Endothelial cell (in vitro differentiated cells): ENCODE results near the gene RRAGC. TPM values are rescaled to one million over a fixed set of nuclear protein-coding genes. Genes with fewer than 3 reads are reported as not detected.

Experiments used
- DNase-seq: peaks from one replicate; pipeline ENCODE4 v3.0.0; 2021; ENCODE audit warnings: low spot score
- H3K27ac Mint-ChIP-seq: one replicate; pipeline ENCODE4 v1.8.0; 2021; ENCODE audit warnings: mixed read lengths, inconsistent platforms; ENCODE audit not compliant: unreplicated experiment
- H3K27me3 Mint-ChIP-seq: one replicate; pipeline ENCODE4 v1.8.0; 2021; ENCODE audit warnings: mild to moderate bottlenecking, moderate library complexity, mixed read lengths, inconsistent platforms; ENCODE audit not compliant: unreplicated experiment
- H3K36me3 Mint-ChIP-seq: one replicate; pipeline ENCODE4 v1.8.0; 2021; ENCODE audit warnings: mild to moderate bottlenecking, low read depth, mixed read lengths, inconsistent platforms; ENCODE audit not compliant: unreplicated experiment
- H3K4me1 Mint-ChIP-seq: one replicate; pipeline ENCODE4 v1.8.0; 2021; ENCODE audit warnings: mild to moderate bottlenecking, mixed read lengths, inconsistent platforms; ENCODE audit not compliant: unreplicated experiment
- H3K4me3 Mint-ChIP-seq: one replicate; pipeline ENCODE4 v1.8.0; 2021; ENCODE audit warnings: mild to moderate bottlenecking, mixed read lengths, inconsistent platforms; ENCODE audit not compliant: unreplicated experiment
- H3K9me3 Mint-ChIP-seq: one replicate; pipeline ENCODE4 v1.8.0; 2021; ENCODE audit warnings: mixed read lengths, inconsistent platforms; ENCODE audit not compliant: unreplicated experiment
- total RNA-seq: library from RNA; stranded (reverse); fragmentation: NEBNext Ultra II Directional; extraction: Animal tissue kit (Norgen Biotek cat#: 25700); gene quantifications from one replicate; pipeline ENCODE4 v1.2.1, GENCODE V29; 2021; ENCODE audit not compliant: unreplicated experiment
- TF ChIP-seq, protein P1 (sequence below): fragments of 200-600 bp; sonication (generic); IDR thresholded peaks from one replicate; pipeline ENCODE4 v1.5.0; 2021; ENCODE audit warnings: antibody characterized with exemption; ENCODE audit not compliant: unreplicated experiment

The RRAGC gene
- total RNA-seq, 1 donor from 2014 or later, result 27.3 TPM

DNA sequence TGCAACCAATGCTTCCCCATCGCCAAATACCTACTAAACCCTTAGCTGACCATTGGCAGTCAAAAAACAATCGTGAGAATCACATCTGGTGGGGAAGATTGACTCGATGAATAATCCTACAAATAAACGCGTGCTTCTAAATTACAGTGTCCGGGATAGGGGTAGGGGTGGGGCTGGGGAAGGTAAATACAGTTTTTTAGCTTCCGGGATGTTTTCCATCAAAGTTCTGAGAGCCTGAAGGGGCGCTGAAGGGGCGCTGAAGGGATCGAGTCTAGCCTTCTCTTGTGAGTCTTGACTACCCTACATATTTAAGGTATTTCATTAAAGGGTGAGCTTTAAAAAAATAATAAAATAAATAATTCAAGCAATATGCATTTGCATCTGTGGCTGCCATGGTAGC, 40.5 kb downstream of the RRAGC start:
- Mint-ChIP-seq H3K27ac (no peak overlapping the region), H3K9me3 (no peaks in the 10 kb centered on the region), H3K4me1 (no peaks in the 10 kb centered on the region), H3K4me3 (peak overlapping the region; percentile 59), H3K36me3 (no peaks in the 10 kb centered on the region), H3K27me3 (peaks cover 5% of the 10 kb centered on the region)
- TF ChIP-seq, protein P1, sequence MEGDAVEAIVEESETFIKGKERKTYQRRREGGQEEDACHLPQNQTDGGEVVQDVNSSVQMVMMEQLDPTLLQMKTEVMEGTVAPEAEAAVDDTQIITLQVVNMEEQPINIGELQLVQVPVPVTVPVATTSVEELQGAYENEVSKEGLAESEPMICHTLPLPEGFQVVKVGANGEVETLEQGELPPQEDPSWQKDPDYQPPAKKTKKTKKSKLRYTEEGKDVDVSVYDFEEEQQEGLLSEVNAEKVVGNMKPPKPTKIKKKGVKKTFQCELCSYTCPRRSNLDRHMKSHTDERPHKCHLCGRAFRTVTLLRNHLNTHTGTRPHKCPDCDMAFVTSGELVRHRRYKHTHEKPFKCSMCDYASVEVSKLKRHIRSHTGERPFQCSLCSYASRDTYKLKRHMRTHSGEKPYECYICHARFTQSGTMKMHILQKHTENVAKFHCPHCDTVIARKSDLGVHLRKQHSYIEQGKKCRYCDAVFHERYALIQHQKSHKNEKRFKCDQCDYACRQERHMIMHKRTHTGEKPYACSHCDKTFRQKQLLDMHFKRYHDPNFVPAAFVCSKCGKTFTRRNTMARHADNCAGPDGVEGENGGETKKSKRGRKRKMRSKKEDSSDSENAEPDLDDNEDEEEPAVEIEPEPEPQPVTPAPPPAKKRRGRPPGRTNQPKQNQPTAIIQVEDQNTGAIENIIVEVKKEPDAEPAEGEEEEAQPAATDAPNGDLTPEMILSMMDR, result no peak
- no peak for DNase-seq

DNA sequence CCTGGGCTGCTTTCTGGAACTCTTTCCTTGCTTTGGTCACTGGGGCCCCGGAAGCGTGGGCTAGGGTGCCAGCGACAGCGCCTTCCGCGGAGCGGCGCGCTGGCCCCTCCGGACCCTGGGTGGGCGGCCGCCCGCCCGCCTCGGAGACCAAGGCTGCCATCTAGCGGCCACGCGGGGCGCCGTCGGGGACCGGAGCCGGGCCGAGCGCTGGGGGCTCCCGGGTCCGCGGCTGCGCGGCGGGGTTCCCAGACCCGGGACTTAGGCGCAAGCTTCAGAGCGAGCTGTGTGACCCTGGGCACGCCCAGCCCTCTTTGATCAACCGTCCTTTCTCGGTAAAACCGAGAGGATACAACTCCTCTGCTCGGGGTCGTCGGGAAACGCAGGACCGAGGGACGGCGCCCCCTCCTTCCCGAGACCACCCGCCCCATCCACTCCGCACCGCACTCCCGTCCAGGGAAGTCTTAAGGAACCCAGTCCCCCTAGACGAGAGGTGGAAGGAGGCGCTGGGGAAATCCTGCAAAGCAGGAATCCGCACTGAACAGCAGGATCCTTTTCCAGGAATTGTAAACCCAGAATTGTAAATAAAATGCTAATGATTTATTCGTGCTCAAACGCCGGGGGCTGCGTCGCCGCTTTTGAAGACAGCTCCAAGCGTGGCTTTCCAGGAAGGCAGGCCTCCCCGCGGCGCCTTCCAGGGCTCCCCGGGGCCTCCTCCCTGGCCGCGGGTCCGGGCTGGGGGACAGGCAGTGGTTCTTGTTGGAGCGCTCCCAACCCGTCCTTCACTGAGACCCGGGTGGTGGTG, 41.2 kb downstream of the RRAGC start:
- Mint-ChIP-seq H3K36me3 (no peaks in the 10 kb centered on the region), H3K4me3 (peak overlapping the region; percentile 76), H3K27ac (no peak overlapping the region), H3K4me1 (no peaks in the 10 kb centered on the region), H3K9me3 (no peaks in the 10 kb centered on the region), H3K27me3 (peaks cover 5% of the 10 kb centered on the region)
- peak; percentile 95 for DNase-seq
- TF ChIP-seq, protein P1, result peak; percentile 95

DNA sequence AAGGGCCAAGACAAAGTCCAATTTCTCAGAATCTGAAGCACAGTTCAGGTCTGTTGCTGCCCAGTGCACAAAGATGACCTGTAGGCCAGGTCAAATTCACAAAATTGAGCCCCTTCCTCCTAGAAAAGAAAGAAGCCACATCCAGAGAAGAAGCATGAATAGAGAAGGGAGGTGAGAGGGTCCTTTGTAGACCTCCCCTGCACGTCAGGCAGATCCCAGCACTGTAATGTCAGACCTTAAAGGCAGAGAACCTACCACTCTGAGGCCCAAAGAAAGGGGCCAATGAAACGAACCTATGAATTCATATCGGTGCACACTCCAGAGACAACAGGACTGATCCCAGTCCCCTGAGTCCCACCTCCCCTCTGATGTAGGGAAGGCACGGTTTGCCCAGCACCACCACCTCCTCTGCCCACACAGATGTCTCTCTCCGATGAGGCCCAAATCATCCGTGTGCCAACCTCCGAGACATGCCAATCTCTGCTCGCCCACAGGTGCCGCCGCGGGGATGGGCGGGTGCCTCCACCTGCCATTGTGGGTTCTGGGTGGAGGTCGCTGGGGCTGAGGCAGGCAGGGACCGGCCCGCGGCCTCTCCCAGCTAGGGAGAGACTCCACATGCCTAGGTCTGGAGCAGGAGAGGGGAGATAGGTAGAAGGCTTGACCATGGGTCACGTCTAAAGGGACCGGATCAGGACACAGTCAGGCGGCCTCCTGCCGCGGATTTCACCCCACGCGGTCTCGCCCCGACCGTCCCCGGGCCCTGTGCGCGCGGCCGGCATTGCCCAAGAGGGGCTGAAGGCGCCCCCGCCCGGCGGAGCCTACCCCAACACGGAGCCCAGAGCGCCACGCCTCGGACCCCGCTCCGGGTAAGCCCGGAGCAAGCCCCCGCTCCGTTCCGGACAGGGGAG, 42.1 kb downstream of the RRAGC start:
- H3K9me3 Mint-ChIP-seq, result no peaks in the 10 kb centered on the region
- peak overlapping the region; percentile 25 for H3K4me3 Mint-ChIP-seq
- H3K36me3 Mint-ChIP-seq, result no peaks in the 10 kb centered on the region

GRCh38 chr1:38815903-38816627, 43.5 kb downstream of the RRAGC start:
- no peaks in the 10 kb centered on the region for H3K36me3 Mint-ChIP-seq
- peaks cover 8% of the 10 kb centered on the region for H3K27me3 Mint-ChIP-seq
- H3K4me1 Mint-ChIP-seq, result no peaks in the 10 kb centered on the region
- TF ChIP-seq, protein P1, result no peak
- no peak overlapping the region for H3K4me3 Mint-ChIP-seq
- no peak overlapping the region for H3K27ac Mint-ChIP-seq
- H3K9me3 Mint-ChIP-seq, result no peaks in the 10 kb centered on the region
- no peak for DNase-seq

More for the DNA sequence above, 42.1 kb downstream of the RRAGC start:
- no peaks in the 10 kb centered on the region for H3K4me1 Mint-ChIP-seq
- DNase-seq, result no peak
- no peak overlapping the region for H3K27ac Mint-ChIP-seq
- TF ChIP-seq, protein P1, result no peak
- H3K27me3 Mint-ChIP-seq, result peaks cover 5% of the 10 kb centered on the region
